Lower leg skin (tissue), 4 donors: ENCODE measurements around the gene PCYOX1L. TPM values are rescaled to one million over a fixed set of nuclear protein-coding genes. Genes with fewer than 3 reads are reported as not detected.

Experiments used
- DNase-seq, 2 donors: peaks; one replicate each; pipeline ENCODE4 v3.0.0-alpha.2; 2019; ENCODE audit warnings: low spot score in 2 of 2
- H3K4me3 ChIP-seq: fragments of 200-600 bp; sonication (generic); 2 replicates; pipeline ENCODE4 v1.5.1; 2017; ENCODE audit warnings: mild to moderate bottlenecking, low read depth; ENCODE audit not compliant: poor library complexity, severe bottlenecking
- CTCF ChIP-seq, 3 donors: fragments of 450-650 bp; IDR thresholded peaks; one replicate each; pipeline ENCODE4 v1.5.1; 2016; ENCODE audit warnings: antibody characterized with exemption in 3 of 3, mild to moderate bottlenecking in 3 of 3, moderate library complexity in 2 of 3
- POLR2A ChIP-seq, 2 donors: fragments of 450-650 bp; IDR thresholded peaks; one replicate each; pipeline ENCODE4 v1.6.1; 2016 to 2017; ENCODE audit warnings: antibody characterized with exemption in 2 of 2, mild to moderate bottlenecking in 1 of 2, moderate library complexity in 1 of 2
- WGBS, 2 donors: methylation state at CpG; one replicate each; pipeline ENCODE4 v1.1.5; 2018; 5-methylcytosine and 5-hydroxymethylcytosine counted together
- intact Hi-C: fragments of 100-400 bp; cut with DNase I; formaldehyde crosslinking; loops from one replicate; pipeline ENCODE4 v1.15.0; 2023; ENCODE audit warnings: low total_unique reads
- total RNA-seq, 4 donors: library from RNA; depleted of rRNA; stranded (reverse); fragments of >200 nt; gene quantifications; one replicate each; pipeline ENCODE4 v1.1.0, GENCODE V29; 2016

The PCYOX1L gene
- total RNA-seq, 4 donors from 2014 or later: 2.7 to 5.6 (median 3.9) TPM

GRCh38 chr5:149414405-149415065 is 56.7 kb downstream of the PCYOX1L start:
- TF ChIP-seq CTCF (IDR thresholded peaks at IDR 0.05): no peak
- TF ChIP-seq POLR2A (IDR thresholded peaks at IDR 0.05): no peak
- no peak overlapping the region for H3K4me3 ChIP-seq
- 73 to 77% methylated on average over 7 of the region's 7 CpGs for WGBS, 2 donors
- intact Hi-C loops: no loop called here
- DNase-seq: no peak

GRCh38 chr5:149415066-149415967 is 57.5 kb downstream of the PCYOX1L start:
- intact Hi-C loops: no loop called here
- TF ChIP-seq CTCF (IDR thresholded peaks at IDR 0.05): no peak
- TF ChIP-seq POLR2A (IDR thresholded peaks at IDR 0.05): no peak
- DNase-seq: no peak
- 87 to 91% methylated on average over 10 of the region's 10 CpGs for WGBS, 2 donors
- no peak overlapping the region for H3K4me3 ChIP-seq

- DNase-seq: no peak
Observed at GRCh38 chr5:149416987-149417710, 59.3 kb downstream of the PCYOX1L start.

GRCh38 chr5:149417711-149418368 is 60.0 kb downstream of the PCYOX1L start:
- intact Hi-C loops: no loop called here
- TF ChIP-seq CTCF (IDR thresholded peaks at IDR 0.05): no peak
- TF ChIP-seq POLR2A (IDR thresholded peaks at IDR 0.05): no peak
- H3K4me3 ChIP-seq: no peak overlapping the region

More at GRCh38 chr5:149416987-149417710, 59.3 kb downstream of the PCYOX1L start:
- intact Hi-C loops: no loop called here
- TF ChIP-seq CTCF (IDR thresholded peaks at IDR 0.05): no peak
- no peak for TF ChIP-seq POLR2A (IDR thresholded peaks at IDR 0.05)
- H3K4me3 ChIP-seq: no peak overlapping the region
- 49 to 57% methylated on average over 8 of the region's 8 CpGs for WGBS, 2 donors

GRCh38 chr5:149418910-149419531 is 61.2 kb downstream of the PCYOX1L start:
- no peak overlapping the region for H3K4me3 ChIP-seq
- intact Hi-C loops: no loop called here
- no peak for TF ChIP-seq CTCF (IDR thresholded peaks at IDR 0.05)
- TF ChIP-seq POLR2A (IDR thresholded peaks at IDR 0.05): no peak
- WGBS, 2 donors: 74 to 78% methylated on average over 6 of the region's 6 CpGs
- no peak for DNase-seq

More at GRCh38 chr5:149417711-149418368, 60.0 kb downstream of the PCYOX1L start:
- 67 to 68% methylated on average over 9 of the region's 9 CpGs for WGBS, 2 donors
- no peak for DNase-seq
